ENCODE data around the gene MAP7D2. TPM values are rescaled to one million over a fixed set of nuclear protein-coding genes. Genes with fewer than 3 reads are reported as not detected.

Gene MAP7D2
- total and polyA plus RNA-seq, 2 of the 13 experiments (the other 11 are each of a cell fraction or from before 2014, with no cell fraction given): 9.6 to 10.5 TPM

DNA sequence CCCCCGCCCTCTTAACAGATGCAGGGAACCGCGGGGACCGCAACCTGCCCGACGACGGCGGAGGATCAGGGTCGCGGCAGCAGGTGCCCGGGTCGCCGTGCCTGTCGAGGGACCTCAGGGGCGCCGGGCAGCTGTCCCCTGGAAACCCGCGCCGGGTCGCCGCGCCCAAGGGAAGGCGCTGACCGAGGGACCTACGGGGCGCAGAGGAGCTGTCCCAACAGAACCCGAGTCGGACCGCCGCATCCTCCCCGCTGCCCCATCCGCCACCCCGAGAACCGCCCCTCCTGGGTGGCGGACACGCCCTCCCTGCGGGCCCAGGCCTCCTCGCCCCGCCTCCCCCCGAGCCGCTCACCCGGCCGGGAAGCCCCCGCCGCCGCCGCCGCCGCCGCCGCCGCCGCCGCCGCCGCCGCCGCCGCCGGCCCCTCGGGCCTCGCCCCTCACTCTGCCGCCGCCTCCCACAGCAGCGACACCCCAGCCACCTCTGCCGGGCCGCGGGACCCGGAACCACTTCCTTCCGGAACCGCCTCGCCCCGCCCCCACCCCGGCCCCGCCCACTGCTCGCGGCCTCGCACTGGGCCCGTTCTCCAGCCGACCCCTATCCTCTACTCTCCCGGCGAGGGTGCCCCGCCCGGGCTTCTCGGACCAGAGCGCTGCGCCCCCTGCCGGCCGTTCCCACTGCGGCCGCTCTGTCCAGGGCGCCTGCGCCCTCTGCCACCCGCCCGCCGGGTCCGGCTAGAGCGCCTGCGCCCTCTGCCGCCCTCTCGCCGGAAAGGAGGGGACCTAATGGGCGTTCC, 126.0 kb downstream of the MAP7D2 start, which contains the start of gene BCLAF3 (continued):
- TF ChIP-seq, protein P1, sequence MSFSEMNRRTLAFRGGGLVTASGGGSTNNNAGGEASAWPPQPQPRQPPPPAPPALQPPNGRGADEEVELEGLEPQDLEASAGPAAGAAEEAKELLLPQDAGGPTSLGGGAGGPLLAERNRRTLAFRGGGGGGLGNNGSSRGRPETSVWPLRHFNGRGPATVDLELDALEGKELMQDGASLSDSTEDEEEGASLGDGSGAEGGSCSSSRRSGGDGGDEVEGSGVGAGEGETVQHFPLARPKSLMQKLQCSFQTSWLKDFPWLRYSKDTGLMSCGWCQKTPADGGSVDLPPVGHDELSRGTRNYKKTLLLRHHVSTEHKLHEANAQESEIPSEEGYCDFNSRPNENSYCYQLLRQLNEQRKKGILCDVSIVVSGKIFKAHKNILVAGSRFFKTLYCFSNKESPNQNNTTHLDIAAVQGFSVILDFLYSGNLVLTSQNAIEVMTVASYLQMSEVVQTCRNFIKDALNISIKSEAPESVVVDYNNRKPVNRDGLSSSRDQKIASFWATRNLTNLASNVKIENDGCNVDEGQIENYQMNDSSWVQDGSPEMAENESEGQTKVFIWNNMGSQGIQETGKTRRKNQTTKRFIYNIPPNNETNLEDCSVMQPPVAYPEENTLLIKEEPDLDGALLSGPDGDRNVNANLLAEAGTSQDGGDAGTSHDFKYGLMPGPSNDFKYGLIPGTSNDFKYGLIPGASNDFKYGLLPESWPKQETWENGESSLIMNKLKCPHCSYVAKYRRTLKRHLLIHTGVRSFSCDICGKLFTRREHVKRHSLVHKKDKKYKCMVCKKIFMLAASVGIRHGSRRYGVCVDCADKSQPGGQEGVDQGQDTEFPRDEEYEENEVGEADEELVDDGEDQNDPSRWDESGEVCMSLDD (CRISPR knock-in tag; IDR thresholded peaks at IDR 0.05; ENCODE audit: borderline replicate concordance): peak; percentile 58; the same call in 1 of the 2 replicates
- TF ChIP-seq HNRNPLL (IDR thresholded peaks at IDR 0.05; ENCODE audit: low read depth, low read length, poor library complexity, severe bottlenecking) (peak; percentile 30), MBNL3 (CRISPR knock-in tag; conservative IDR thresholded peaks at IDR 0.05) (no peak), ARHGAP35 (CRISPR knock-in tag; IDR thresholded peaks at IDR 0.05; ENCODE audit: borderline replicate concordance) (no peak), PHF20 (CRISPR knock-in tag; IDR thresholded peaks at IDR 0.05) (peak; percentile 41; the same call in 1 of the 2 replicates), KDM4B (CRISPR knock-in tag; IDR thresholded peaks at IDR 0.05) (no peak), NR3C1 (CRISPR knock-in tag; IDR thresholded peaks at IDR 0.05) (no peak), PHB2 (IDR thresholded peaks at IDR 0.05; ENCODE audit: partially characterized antibody) (no peak), GFI1 (CRISPR knock-in tag; IDR thresholded peaks at IDR 0.05; ENCODE audit: borderline replicate concordance) (no peak), ZNF263 (CRISPR knock-in tag; IDR thresholded peaks at IDR 0.05) (no peak), RARA (CRISPR knock-in tag; IDR thresholded peaks at IDR 0.05) (no peak), ZMYM4 (CRISPR knock-in tag; IDR thresholded peaks at IDR 0.05) (peak; percentile 62), GABPB1 (CRISPR knock-in tag; IDR thresholded peaks at IDR 0.05) (peak; percentile 79), ZKSCAN8 (CRISPR knock-in tag; IDR thresholded peaks at IDR 0.05; ENCODE audit: borderline replicate concordance) (no peak), ZNF558 (CRISPR knock-in tag; IDR thresholded peaks at IDR 0.05; ENCODE audit: borderline replicate concordance) (no peak)
- TF ChIP-seq, protein P2, sequence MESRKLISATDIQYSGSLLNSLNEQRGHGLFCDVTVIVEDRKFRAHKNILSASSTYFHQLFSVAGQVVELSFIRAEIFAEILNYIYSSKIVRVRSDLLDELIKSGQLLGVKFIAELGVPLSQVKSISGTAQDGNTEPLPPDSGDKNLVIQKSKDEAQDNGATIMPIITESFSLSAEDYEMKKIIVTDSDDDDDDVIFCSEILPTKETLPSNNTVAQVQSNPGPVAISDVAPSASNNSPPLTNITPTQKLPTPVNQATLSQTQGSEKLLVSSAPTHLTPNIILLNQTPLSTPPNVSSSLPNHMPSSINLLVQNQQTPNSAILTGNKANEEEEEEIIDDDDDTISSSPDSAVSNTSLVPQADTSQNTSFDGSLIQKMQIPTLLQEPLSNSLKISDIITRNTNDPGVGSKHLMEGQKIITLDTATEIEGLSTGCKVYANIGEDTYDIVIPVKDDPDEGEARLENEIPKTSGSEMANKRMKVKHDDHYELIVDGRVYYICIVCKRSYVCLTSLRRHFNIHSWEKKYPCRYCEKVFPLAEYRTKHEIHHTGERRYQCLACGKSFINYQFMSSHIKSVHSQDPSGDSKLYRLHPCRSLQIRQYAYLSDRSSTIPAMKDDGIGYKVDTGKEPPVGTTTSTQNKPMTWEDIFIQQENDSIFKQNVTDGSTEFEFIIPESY (CRISPR knock-in tag; IDR thresholded peaks at IDR 0.05): no peak
- TF ChIP-seq, protein P3, sequence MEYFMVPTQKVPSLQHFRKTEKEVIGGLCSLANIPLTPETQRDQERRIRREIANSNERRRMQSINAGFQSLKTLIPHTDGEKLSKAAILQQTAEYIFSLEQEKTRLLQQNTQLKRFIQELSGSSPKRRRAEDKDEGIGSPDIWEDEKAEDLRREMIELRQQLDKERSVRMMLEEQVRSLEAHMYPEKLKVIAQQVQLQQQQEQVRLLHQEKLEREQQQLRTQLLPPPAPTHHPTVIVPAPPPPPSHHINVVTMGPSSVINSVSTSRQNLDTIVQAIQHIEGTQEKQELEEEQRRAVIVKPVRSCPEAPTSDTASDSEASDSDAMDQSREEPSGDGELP (IDR thresholded peaks at IDR 0.05; ENCODE audit: borderline replicate concordance, low read depth): no peak
- TF ChIP-seq, protein P4, sequence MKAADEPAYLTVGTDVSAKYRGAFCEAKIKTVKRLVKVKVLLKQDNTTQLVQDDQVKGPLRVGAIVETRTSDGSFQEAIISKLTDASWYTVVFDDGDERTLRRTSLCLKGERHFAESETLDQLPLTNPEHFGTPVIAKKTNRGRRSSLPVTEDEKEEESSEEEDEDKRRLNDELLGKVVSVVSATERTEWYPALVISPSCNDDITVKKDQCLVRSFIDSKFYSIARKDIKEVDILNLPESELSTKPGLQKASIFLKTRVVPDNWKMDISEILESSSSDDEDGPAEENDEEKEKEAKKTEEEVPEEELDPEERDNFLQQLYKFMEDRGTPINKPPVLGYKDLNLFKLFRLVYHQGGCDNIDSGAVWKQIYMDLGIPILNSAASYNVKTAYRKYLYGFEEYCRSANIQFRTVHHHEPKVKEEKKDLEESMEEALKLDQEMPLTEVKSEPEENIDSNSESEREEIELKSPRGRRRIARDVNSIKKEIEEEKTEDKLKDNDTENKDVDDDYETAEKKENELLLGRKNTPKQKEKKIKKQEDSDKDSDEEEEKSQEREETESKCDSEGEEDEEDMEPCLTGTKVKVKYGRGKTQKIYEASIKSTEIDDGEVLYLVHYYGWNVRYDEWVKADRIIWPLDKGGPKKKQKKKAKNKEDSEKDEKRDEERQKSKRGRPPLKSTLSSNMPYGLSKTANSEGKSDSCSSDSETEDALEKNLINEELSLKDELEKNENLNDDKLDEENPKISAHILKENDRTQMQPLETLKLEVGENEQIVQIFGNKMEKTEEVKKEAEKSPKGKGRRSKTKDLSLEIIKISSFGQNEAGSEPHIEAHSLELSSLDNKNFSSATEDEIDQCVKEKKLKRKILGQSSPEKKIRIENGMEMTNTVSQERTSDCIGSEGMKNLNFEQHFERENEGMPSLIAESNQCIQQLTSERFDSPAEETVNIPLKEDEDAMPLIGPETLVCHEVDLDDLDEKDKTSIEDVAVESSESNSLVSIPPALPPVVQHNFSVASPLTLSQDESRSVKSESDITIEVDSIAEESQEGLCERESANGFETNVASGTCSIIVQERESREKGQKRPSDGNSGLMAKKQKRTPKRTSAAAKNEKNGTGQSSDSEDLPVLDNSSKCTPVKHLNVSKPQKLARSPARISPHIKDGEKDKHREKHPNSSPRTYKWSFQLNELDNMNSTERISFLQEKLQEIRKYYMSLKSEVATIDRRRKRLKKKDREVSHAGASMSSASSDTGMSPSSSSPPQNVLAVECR (CRISPR knock-in tag; IDR thresholded peaks at IDR 0.05; ENCODE audit: borderline replicate concordance): peak; percentile 30; the same call in 1 of the 2 replicates

Data from HepG2 (cell line).